ENCODE measurements around the gene HOXA13.

DNA sequence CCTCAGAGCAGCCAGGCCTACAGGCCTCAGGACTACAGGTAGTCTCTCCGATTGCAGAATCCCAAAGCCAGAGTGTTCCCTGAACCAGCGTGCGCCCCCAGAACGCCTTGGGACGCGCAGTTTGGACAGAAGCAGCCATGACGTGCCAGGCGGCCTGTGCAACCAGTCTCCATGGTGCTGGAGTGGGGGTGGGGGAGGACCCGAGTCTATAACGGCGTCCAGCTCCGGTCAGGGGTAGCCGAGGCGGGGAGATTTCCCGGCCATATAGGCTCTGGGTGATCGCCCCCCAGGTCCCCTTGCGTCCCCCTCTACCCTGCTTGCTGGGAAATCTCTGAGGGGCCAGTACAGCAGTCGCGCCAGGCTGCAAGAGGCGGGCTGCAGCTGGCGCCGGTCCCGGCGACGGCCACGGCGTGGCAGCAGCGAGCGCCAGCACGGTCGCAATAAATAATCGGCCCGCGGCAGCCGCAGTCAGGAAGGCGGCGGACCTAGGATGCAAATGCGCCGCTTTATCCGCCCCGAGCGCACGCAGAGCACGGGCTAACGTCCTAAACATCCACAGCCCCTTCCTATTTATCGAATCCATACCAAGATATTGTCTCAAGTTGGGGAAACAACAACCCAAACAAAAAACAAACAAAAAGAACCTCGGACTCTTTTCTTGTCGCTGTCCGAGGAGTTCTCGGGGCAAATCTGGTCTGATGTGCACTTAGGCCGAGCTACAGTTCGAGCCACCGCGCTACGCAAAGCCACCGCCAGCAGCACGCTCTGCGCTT is 49.1 kb downstream of the HOXA13 start:
- TF ChIP-seq, protein P1, sequence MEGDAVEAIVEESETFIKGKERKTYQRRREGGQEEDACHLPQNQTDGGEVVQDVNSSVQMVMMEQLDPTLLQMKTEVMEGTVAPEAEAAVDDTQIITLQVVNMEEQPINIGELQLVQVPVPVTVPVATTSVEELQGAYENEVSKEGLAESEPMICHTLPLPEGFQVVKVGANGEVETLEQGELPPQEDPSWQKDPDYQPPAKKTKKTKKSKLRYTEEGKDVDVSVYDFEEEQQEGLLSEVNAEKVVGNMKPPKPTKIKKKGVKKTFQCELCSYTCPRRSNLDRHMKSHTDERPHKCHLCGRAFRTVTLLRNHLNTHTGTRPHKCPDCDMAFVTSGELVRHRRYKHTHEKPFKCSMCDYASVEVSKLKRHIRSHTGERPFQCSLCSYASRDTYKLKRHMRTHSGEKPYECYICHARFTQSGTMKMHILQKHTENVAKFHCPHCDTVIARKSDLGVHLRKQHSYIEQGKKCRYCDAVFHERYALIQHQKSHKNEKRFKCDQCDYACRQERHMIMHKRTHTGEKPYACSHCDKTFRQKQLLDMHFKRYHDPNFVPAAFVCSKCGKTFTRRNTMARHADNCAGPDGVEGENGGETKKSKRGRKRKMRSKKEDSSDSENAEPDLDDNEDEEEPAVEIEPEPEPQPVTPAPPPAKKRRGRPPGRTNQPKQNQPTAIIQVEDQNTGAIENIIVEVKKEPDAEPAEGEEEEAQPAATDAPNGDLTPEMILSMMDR (IDR thresholded peaks at IDR 0.05) = peak; percentile 59 to 96 (median 92)
- TF ChIP-seq POLR2A (IDR thresholded peaks at IDR 0.05) = peak; percentile 87 to 96

Data from Peyer's patch (tissue), 4 donors.